HepG2 (cell line): ENCODE results near the gene DDR2. TPM values are rescaled to one million over a fixed set of nuclear protein-coding genes. Genes with fewer than 3 reads are reported as not detected.
A peak's percentile ranks its signal among the peaks of the same experiment; 100 is the strongest.

ENCODE experiments used
- ATAC-seq: fragments of 200-7000 bp; cut with Tn5 transposase; 3 replicates; pipeline ENCODE4 v1.9.1; 2020; ENCODE audit warnings: mild to moderate bottlenecking, moderate library complexity
- BruUV-seq: library from RNA; stranded (reverse); fragments of 400-500 nt; replicated peaks from 2 replicates; lab custom pipeline; 2021; lab: Mats Ljungman, UMichigan
- CTCF ChIA-PET: fragments of 300-600 bp; formaldehyde crosslinking; extraction: SDS; loops from one replicate; lab custom pipeline; 2021; ENCODE audit warnings: low total read pairs, inconsistent platforms, low intra/inter-chr PET ratio; lab: Yijun Ruan, JAX
- POLR2A ChIA-PET: fragments of 350-600 bp; sonication (Branson Sonifier 250); formaldehyde crosslinking; loops from one replicate; lab custom pipeline; 2020; ENCODE audit warnings: antibody characterized with exemption, inconsistent platforms; lab: Yijun Ruan, JAX
- DNase-seq: peaks from one replicate; pipeline ENCODE4 v3.0.0-alpha.2; 2015; ENCODE audit warnings: low spot score
- FAIRE-seq: peaks from 3 replicates; lab custom pipeline; 2011; peaks lifted over from hg19 to GRCh38; lab: Jason Lieb, UNC
- H2AFZ ChIP-seq: one replicate; pipeline ENCODE4 v1.6.1; 2011; ENCODE audit warnings: low read length, inconsistent platforms
- H3K27ac ChIP-seq: fragments of 300-600 bp; 3 replicates; pipeline ENCODE4 v1.8.0; 2011; ENCODE audit warnings: mixed run types, mild to moderate bottlenecking, mixed read lengths, low read length, inconsistent platforms; ENCODE audit not compliant: insufficient read depth; ENCODE audit errors: extremely low read length
- H3K27me3 ChIP-seq, 2 experiments: fragments of 200-600 bp in 1 of 2; 2 replicates in 1 of 2; 3 replicates in 1 of 2; pipeline versions ENCODE4 v1.6.0 to v1.8.0; 2011; ENCODE audit warnings: low read length in 2 of 2, mild to moderate bottlenecking in 2 of 2, moderate library complexity in 2 of 2, inconsistent platforms in 1 of 2; ENCODE audit not compliant: insufficient read depth in 2 of 2, control insufficient read depth in 1 of 2
- H3K36me3 ChIP-seq, 2 experiments: fragments of 200-600 bp in 1 of 2; replicated peaks in 1 of 2; 2 replicates in 1 of 2; 3 replicates in 1 of 2; pipeline versions ENCODE4 v1.5.1 to v1.8.0; 2011; ENCODE audit warnings: low read length in 2 of 2, inconsistent platforms in 1 of 2; ENCODE audit not compliant: insufficient read depth in 2 of 2, control insufficient read depth in 1 of 2
- H3K4me1 ChIP-seq: 2 replicates; pipeline ENCODE4 v1.5.1; 2012; ENCODE audit warnings: low read length, inconsistent platforms; ENCODE audit not compliant: insufficient read depth
- H3K4me2 ChIP-seq: 2 replicates; pipeline ENCODE4 v1.6.0; 2011; ENCODE audit warnings: low read depth, low read length, inconsistent platforms
- H3K4me3 ChIP-seq, 3 experiments: fragments of 200-600 bp in 1 of 3; sonication (generic), shearing (Covaris generic) in 1 of 3; replicated peaks in 1 of 3; 2 replicates each; pipeline ENCODE4 v1.5.1; 2011 to 2016; ENCODE audit warnings: low read length in 3 of 3, inconsistent platforms in 2 of 3, low read depth in 2 of 3, mild to moderate bottlenecking in 2 of 3, control low read depth in 1 of 3, mixed read lengths in 1 of 3; ENCODE audit not compliant: insufficient read depth in 1 of 3
- H3K79me2 ChIP-seq: one replicate; pipeline ENCODE4 v1.6.1; 2011; ENCODE audit warnings: low read length, inconsistent platforms; ENCODE audit not compliant: insufficient read depth
- H3K9ac ChIP-seq: 2 replicates; pipeline ENCODE4 v1.6.0; 2011; ENCODE audit warnings: mild to moderate bottlenecking, low read depth, low read length, inconsistent platforms; ENCODE audit not compliant: insufficient read depth
- H3K9me3 ChIP-seq: 2 replicates; pipeline ENCODE4 v1.5.1; 2012; ENCODE audit warnings: mild to moderate bottlenecking, low read length
- H4K20me1 ChIP-seq: 2 replicates; pipeline ENCODE4 v1.6.0; 2011; ENCODE audit warnings: inconsistent platforms, mild to moderate bottlenecking, low read length, moderate library complexity; ENCODE audit not compliant: insufficient read depth
- FOXA1 ChIP-seq, 2 experiments: fragments of 450-650 bp in 1 of 2; sonication (generic) in 1 of 2; formaldehyde crosslinking in 1 of 2; IDR thresholded peaks; 2 replicates each; pipeline versions ENCODE4 v1.4.0 to v1.6.1; 2016 to 2020; ENCODE audit warnings: missing genetic modification reagents in 1 of 2
- ISX ChIP-seq: sonication (generic); formaldehyde crosslinking; conservative IDR thresholded peaks from 2 replicates; pipeline ENCODE4 v1.5.0; 2020; ENCODE audit warnings: missing genetic modification reagents
- KDM2A ChIP-seq: sonication (generic); formaldehyde crosslinking; IDR thresholded peaks from 2 replicates; pipeline ENCODE4 v1.4.0; 2020; ENCODE audit warnings: low read depth, missing genetic modification reagents, borderline replicate concordance
- RFXANK ChIP-seq: IDR thresholded peaks from 2 replicates; pipeline ENCODE4 v1.6.1; 2016
- SAFB2 ChIP-seq: sonication (generic); formaldehyde crosslinking; IDR thresholded peaks from 2 replicates; pipeline ENCODE4 v1.5.1; 2020; ENCODE audit warnings: missing genetic modification reagents, low read depth, mild to moderate bottlenecking, borderline replicate concordance
- U2AF1 ChIP-seq: fragments of 200-400 bp; formaldehyde crosslinking; optimal IDR thresholded peaks from 2 replicates; pipeline ENCODE3; 2017; ENCODE audit warnings: mild to moderate bottlenecking, low read depth, low read length
- WGBS: methylation state at CpG from one replicate; pipeline ENCODE4 v1.1.6; 2017; ENCODE audit warnings: low lambda C conversion rate; 5-methylcytosine and 5-hydroxymethylcytosine counted together
- in situ Hi-C: cut with HindIII; loops from 2 replicates; pipeline ENCODE4 v1.10.0; 2017; ENCODE audit warnings: low pct_unique_long_range_greater_than_20kb; ENCODE audit not compliant: extremely low pct_ligation_motif_present
- intact Hi-C: fragments of 100-400 bp; cut with micrococcal nuclease; formaldehyde crosslinking; loops from one replicate; pipeline ENCODE4 v1.10.0; 2022; ENCODE audit not compliant: unreplicated experiment
- polyA plus RNA-seq, 8 experiments: library from polyadenylated mRNA; depleted of rRNA in 3 of 8; stranded (reverse) in 7 of 8; unstranded in 1 of 8; fragments of >200 nt; fragmentation: Illumina TruSeq in 4 of 8; extraction: Trizol in 4 of 8; gene quantifications; 2 replicates each; pipeline versions ENCODE4 v1.2.1 to v1.2.3, GENCODE V29; 2011 to 2016; ENCODE audit warnings: low read depth in 4 of 8, missing spikeins in 1 of 8, mixed read lengths in 1 of 8; ENCODE audit not compliant: insufficient read depth in 1 of 8
- total RNA-seq, 5 experiments: library from RNA; depleted of rRNA; stranded (reverse); fragments of >200 nt; fragmentation: Illumina TruSeq; extraction: Trizol; gene quantifications; 2 replicates each; pipeline ENCODE4 v1.2.3, GENCODE V29; 2016; ENCODE audit warnings: low read depth in 1 of 5
- TF ChIP-seq, protein P1 (sequence below): sonication (generic); formaldehyde crosslinking; IDR thresholded peaks from 2 replicates; pipeline ENCODE4 v1.5.0; 2020; ENCODE audit warnings: missing genetic modification reagents
- TF ChIP-seq, protein P2 (sequence below): IDR thresholded peaks from 2 replicates; pipeline ENCODE4 v1.6.1; 2018; ENCODE audit warnings: missing genetic modification reagents
- TF ChIP-seq, protein P3 (sequence below): sonication (generic); formaldehyde crosslinking; IDR thresholded peaks from 2 replicates; pipeline ENCODE4 v1.4.0; 2020; ENCODE audit warnings: mild to moderate bottlenecking, missing genetic modification reagents
- TF ChIP-seq, protein P4 (sequence below): sonication (generic); formaldehyde crosslinking; IDR thresholded peaks from 2 replicates; pipeline ENCODE4 v1.5.1; 2020; ENCODE audit warnings: missing genetic modification reagents, mild to moderate bottlenecking, borderline replicate concordance

Gene DDR2
- total and polyA plus RNA-seq, 2 of the 13 experiments (the other 11 are each of a cell fraction or from before 2014, with no cell fraction given), result 0.36 to 0.38 TPM

DNA sequence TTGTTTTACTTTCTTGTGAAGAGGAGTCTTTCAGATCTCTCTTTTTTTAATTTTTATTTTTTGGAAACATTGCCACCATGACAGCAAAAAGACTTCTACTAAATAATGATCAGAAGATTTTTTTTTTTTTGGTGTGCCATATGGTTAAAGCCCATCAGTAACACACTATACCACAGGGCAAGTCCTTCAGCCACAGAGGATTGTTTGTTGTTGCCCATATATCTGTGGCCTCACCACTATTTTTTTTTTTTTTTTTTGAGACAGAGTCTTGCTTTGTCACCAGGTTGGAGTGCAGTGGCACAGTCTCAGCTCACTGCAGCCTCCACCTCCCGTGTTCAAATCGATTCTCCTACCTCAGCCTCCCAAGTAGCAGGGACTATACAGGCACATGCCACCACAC lies 41.6 kb upstream of the DDR2 start (continued):
- TF ChIP-seq, protein P1, sequence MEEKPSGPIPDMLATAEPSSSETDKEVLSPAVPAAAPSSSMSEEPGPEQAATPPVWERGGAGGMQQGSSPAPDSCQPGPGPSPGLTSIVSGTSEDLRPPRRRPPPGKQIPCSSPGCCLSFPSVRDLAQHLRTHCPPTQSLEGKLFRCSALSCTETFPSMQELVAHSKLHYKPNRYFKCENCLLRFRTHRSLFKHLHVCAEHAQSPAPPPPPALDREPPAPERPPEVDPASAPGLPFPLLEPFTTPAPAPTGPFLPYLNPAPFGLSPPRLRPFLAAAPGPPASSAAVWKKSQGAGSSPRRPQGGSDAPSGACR (CRISPR knock-in tag), result no peak
- no peak for TF ChIP-seq U2AF1

DNA sequence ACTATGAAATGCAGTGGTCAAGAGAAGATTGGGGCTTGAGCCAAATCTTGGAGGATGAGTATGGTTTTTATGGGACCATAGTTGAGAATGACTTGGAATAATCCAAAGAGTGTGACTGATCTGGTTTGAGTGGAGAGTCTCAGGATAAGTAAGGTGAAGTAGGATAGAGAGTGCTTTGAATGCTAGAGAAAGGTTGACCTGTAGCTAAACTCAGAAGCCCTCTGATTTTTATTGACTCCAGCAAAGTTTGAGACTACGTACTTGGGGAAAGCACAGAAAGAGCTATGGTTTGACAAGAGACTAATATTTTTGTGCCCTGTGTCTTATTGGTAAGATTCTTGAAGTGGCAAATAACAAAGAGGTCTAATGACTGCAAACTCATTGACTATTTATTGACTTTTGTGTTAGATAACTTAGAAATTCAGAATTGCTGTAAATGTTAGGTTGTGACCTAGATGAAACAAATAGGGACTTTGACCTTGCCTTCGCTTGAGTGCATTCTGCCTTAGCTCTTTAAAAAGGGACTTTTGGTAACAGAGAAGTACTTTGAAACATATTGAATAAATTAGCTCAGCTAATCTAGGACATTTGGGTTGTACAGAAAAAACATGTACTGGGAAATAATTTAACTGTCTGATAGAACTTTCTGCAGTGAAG lies 35.6 kb upstream of the DDR2 start:
- DNase-seq (peak; percentile 83), ATAC-seq (peak; percentile 89), FAIRE-seq (peak; percentile 60)
- POLR2A ChIA-PET, result interaction anchor here (1.8 kb wide), 1 partner anchor 35 kb away, joined by 9 read pairs; the partner anchor contains the start of gene UAP1
- Histone ChIP-seq H2AFZ (no peak overlapping the region), H3K79me2 (no peaks in the 10 kb centered on the region), H3K4me1 (peaks cover 29% of the 10 kb centered on the region), H3K4me3 (no peak overlapping the region; a peak in 2 of 6 replicates), H4K20me1 (no peaks in the 10 kb centered on the region), H3K27ac (peak overlapping the region; percentile 85), H3K27me3 (no peaks in the 10 kb centered on the region), H3K36me3 (peaks cover 6 to 60% of the 10 kb centered on the region in 2 experiments), H3K9me3 (no peaks in the 10 kb centered on the region), H3K4me2 (peak overlapping the region; percentile 55), H3K9ac (peak overlapping the region; percentile 4; the same call in 1 of the 2 replicates)
- 21% methylated on average over 2 of the region's 2 CpGs for WGBS
- CTCF ChIA-PET, result no interaction called here
- intact Hi-C loops (loop anchor here (5.0 kb wide), 1 partner anchor 34 kb away; the partner anchor contains the start of gene UAP1), in situ Hi-C loops (no loop called here)
- no TSS peak for BruUV-seq
- TF ChIP-seq, protein P2, sequence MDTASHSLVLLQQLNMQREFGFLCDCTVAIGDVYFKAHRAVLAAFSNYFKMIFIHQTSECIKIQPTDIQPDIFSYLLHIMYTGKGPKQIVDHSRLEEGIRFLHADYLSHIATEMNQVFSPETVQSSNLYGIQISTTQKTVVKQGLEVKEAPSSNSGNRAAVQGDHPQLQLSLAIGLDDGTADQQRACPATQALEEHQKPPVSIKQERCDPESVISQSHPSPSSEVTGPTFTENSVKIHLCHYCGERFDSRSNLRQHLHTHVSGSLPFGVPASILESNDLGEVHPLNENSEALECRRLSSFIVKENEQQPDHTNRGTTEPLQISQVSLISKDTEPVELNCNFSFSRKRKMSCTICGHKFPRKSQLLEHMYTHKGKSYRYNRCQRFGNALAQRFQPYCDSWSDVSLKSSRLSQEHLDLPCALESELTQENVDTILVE (CRISPR knock-in tag), result no peak
- no peak for TF ChIP-seq SAFB2 (CRISPR knock-in tag)
- no peak for TF ChIP-seq ISX
- TF ChIP-seq FOXA1 (IDR thresholded peaks at IDR 0.05), result no peak
- TF ChIP-seq FOXA1 (CRISPR knock-in tag; IDR thresholded peaks at IDR 0.05), result peak; percentile 60
- TF ChIP-seq RFXANK (CRISPR knock-in tag), result no peak
- TF ChIP-seq KDM2A (CRISPR knock-in tag), result no peak
- TF ChIP-seq, protein P3, sequence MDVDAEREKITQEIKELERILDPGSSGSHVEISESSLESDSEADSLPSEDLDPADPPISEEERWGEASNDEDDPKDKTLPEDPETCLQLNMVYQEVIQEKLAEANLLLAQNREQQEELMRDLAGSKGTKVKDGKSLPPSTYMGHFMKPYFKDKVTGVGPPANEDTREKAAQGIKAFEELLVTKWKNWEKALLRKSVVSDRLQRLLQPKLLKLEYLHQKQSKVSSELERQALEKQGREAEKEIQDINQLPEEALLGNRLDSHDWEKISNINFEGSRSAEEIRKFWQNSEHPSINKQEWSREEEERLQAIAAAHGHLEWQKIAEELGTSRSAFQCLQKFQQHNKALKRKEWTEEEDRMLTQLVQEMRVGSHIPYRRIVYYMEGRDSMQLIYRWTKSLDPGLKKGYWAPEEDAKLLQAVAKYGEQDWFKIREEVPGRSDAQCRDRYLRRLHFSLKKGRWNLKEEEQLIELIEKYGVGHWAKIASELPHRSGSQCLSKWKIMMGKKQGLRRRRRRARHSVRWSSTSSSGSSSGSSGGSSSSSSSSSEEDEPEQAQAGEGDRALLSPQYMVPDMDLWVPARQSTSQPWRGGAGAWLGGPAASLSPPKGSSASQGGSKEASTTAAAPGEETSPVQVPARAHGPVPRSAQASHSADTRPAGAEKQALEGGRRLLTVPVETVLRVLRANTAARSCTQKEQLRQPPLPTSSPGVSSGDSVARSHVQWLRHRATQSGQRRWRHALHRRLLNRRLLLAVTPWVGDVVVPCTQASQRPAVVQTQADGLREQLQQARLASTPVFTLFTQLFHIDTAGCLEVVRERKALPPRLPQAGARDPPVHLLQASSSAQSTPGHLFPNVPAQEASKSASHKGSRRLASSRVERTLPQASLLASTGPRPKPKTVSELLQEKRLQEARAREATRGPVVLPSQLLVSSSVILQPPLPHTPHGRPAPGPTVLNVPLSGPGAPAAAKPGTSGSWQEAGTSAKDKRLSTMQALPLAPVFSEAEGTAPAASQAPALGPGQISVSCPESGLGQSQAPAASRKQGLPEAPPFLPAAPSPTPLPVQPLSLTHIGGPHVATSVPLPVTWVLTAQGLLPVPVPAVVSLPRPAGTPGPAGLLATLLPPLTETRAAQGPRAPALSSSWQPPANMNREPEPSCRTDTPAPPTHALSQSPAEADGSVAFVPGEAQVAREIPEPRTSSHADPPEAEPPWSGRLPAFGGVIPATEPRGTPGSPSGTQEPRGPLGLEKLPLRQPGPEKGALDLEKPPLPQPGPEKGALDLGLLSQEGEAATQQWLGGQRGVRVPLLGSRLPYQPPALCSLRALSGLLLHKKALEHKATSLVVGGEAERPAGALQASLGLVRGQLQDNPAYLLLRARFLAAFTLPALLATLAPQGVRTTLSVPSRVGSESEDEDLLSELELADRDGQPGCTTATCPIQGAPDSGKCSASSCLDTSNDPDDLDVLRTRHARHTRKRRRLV, result no peak
- TF ChIP-seq, protein P4, sequence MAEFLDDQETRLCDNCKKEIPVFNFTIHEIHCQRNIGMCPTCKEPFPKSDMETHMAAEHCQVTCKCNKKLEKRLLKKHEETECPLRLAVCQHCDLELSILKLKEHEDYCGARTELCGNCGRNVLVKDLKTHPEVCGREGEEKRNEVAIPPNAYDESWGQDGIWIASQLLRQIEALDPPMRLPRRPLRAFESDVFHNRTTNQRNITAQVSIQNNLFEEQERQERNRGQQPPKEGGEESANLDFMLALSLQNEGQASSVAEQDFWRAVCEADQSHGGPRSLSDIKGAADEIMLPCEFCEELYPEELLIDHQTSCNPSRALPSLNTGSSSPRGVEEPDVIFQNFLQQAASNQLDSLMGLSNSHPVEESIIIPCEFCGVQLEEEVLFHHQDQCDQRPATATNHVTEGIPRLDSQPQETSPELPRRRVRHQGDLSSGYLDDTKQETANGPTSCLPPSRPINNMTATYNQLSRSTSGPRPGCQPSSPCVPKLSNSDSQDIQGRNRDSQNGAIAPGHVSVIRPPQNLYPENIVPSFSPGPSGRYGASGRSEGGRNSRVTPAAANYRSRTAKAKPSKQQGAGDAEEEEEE, result no peak
